ENCODE measurements around the gene CRYBA1. TPM values are rescaled to one million over a fixed set of nuclear protein-coding genes. Genes with fewer than 3 reads are reported as not detected.
A peak's percentile ranks its signal among the peaks of the same experiment; 100 is the strongest.
"Not testable (repeated sequence)": the region's sequence is repeated elsewhere in the genome, so short reads cannot be mapped to it uniquely, and the experiment has no call there.

Gene CRYBA1
- not detected in 2 replicates for total RNA-seq

GRCh38 chr17:29246628-29247027, at the start of gene CRYBA1:
Gene CRYBA1 (plus strand): TSS chr17:29246859. CDS start chr17:29246864, 5 bp downstream.
- DNase-seq (ENCODE audit: extremely low read depth, low read depth, low spot score): no peak

GRCh38 chr17:29197516-29198272, 49.0 kb upstream of the CRYBA1 start:
- DNase-seq (ENCODE audit: extremely low read depth, low read depth, low spot score): no peak

GRCh38 chr17:29204068-29204804, 42.4 kb upstream of the CRYBA1 start:
- not testable (repeated sequence) for DNase-seq (ENCODE audit: extremely low read depth, low read depth, low spot score)

- DNase-seq (ENCODE audit: extremely low read depth, low read depth, low spot score): no peak
Observed at GRCh38 chr17:29205047-29205446, 41.6 kb upstream of the CRYBA1 start.

- DNase-seq (ENCODE audit: extremely low read depth, low read depth, low spot score): no peak
Observed at GRCh38 chr17:29207975-29208374, 38.7 kb upstream of the CRYBA1 start.

GRCh38 chr17:29209073-29209472, 37.6 kb upstream of the CRYBA1 start:
- no peak for DNase-seq (ENCODE audit: extremely low read depth, low read depth, low spot score)

GRCh38 chr17:29210879-29211278, 35.8 kb upstream of the CRYBA1 start:
- DNase-seq (ENCODE audit: extremely low read depth, low read depth, low spot score): no peak

GRCh38 chr17:29212094-29212631, 34.5 kb upstream of the CRYBA1 start:
- no peak for DNase-seq (ENCODE audit: extremely low read depth, low read depth, low spot score)

GRCh38 chr17:29212681-29213121, 34.0 kb upstream of the CRYBA1 start:
- no peak for DNase-seq (ENCODE audit: extremely low read depth, low read depth, low spot score)

GRCh38 chr17:29214215-29215146, 32.2 kb upstream of the CRYBA1 start:
- DNase-seq (ENCODE audit: extremely low read depth, low read depth, low spot score): no peak

GRCh38 chr17:29215174-29215573, 31.5 kb upstream of the CRYBA1 start:
- no peak for DNase-seq (ENCODE audit: extremely low read depth, low read depth, low spot score)

- DNase-seq (ENCODE audit: extremely low read depth, low read depth, low spot score): no peak
Observed at GRCh38 chr17:29215717-29216116, 30.9 kb upstream of the CRYBA1 start.

GRCh38 chr17:29216181-29216580, 30.5 kb upstream of the CRYBA1 start:
- no peak for DNase-seq (ENCODE audit: extremely low read depth, low read depth, low spot score)

GRCh38 chr17:29216856-29217255, 29.8 kb upstream of the CRYBA1 start:
- DNase-seq (ENCODE audit: extremely low read depth, low read depth, low spot score): no peak

- DNase-seq (ENCODE audit: extremely low read depth, low read depth, low spot score): peak; percentile 51
Observed at GRCh38 chr17:29219378-29220047, 27.1 kb upstream of the CRYBA1 start.

- DNase-seq (ENCODE audit: extremely low read depth, low read depth, low spot score): not testable (repeated sequence)
Observed at GRCh38 chr17:29221338-29221737, 25.3 kb upstream of the CRYBA1 start.

- DNase-seq (ENCODE audit: extremely low read depth, low read depth, low spot score): no peak
Observed at GRCh38 chr17:29225396-29225795, 21.3 kb upstream of the CRYBA1 start.

- no peak for DNase-seq (ENCODE audit: extremely low read depth, low read depth, low spot score)
Observed at GRCh38 chr17:29233301-29233700, 13.4 kb upstream of the CRYBA1 start.

- DNase-seq (ENCODE audit: extremely low read depth, low read depth, low spot score): not testable (repeated sequence)
Observed at GRCh38 chr17:29234972-29235371, 11.7 kb upstream of the CRYBA1 start.

- DNase-seq (ENCODE audit: extremely low read depth, low read depth, low spot score): no peak
Observed at GRCh38 chr17:29235904-29236303, 10.8 kb upstream of the CRYBA1 start.
